T-cell (primary cell): ENCODE measurements around the gene GLIS2. TPM values are rescaled to one million over a fixed set of nuclear protein-coding genes. Genes with fewer than 3 reads are reported as not detected.

Experiments used
- ATAC-seq, 4 experiments: fragments of 200-7000 bp in 3 of 4; fragments of 150-1000 bp in 1 of 4; cut with Tn5 transposase; replicated peaks in 1 of 4; 1 replicate in 3 of 4; 2 replicates in 1 of 4; pipeline ENCODE4 v1.10.0; 2021; ENCODE audit warnings: moderate library complexity in 3 of 4, mild to moderate bottlenecking in 2 of 4, moderate number of reproducible peaks in 1 of 4
- CTCF ChIA-PET, 2 donors: fragments of 300-600 bp; sonication (Branson Sonifier 250); formaldehyde crosslinking; loops; one replicate each; lab custom pipeline; 2022; ENCODE audit warnings: antibody characterized with exemption in 2 of 2; lab: Charles Lee
- POLR2A ChIA-PET, 2 donors: fragments of 300-600 bp; sonication (Branson Sonifier 250); formaldehyde crosslinking; loops; one replicate each; lab custom pipeline; 2022; ENCODE audit warnings: antibody characterized with exemption in 2 of 2; lab: Charles Lee
- DNase-seq, 35 experiments: peaks; one replicate each; pipeline versions ENCODE4 v3.0.0 to v3.0.0-alpha.2; 2013 to 2023
- H3K27ac ChIP-seq: one replicate; pipeline ENCODE4 v1.5.1; 2013; ENCODE audit warnings: low read length
- H3K27me3 ChIP-seq, 2 experiments: replicated peaks in 1 of 2; 1 replicate in 1 of 2; 2 replicates in 1 of 2; pipeline versions ENCODE4 v1.6.1 to v1.7.0; 2013; ENCODE audit warnings: low read length in 1 of 2, mixed read lengths in 1 of 2; ENCODE audit not compliant: control insufficient read depth in 2 of 2, insufficient read depth in 2 of 2; ENCODE audit errors: extremely low read depth in 1 of 2
- H3K36me3 ChIP-seq, 2 donors: 1 replicate in 1 of 2; 2 replicates in 1 of 2; pipeline versions ENCODE4 v1.6.1 to v1.7.0; 2013; ENCODE audit warnings: low read length in 1 of 2; ENCODE audit not compliant: control insufficient read depth in 2 of 2, insufficient read depth in 1 of 2; ENCODE audit errors: extremely low read depth in 1 of 2
- H3K4me1 ChIP-seq, 2 experiments: 1 replicate in 1 of 2; 2 replicates in 1 of 2; pipeline versions ENCODE4 v1.6.1 to v1.7.0; 2013; ENCODE audit warnings: low read length in 2 of 2, mixed read lengths in 1 of 2; ENCODE audit not compliant: insufficient read depth in 2 of 2, control insufficient read depth in 1 of 2; ENCODE audit errors: extremely low read depth in 1 of 2
- H3K4me3 ChIP-seq, 2 donors: 1 replicate in 1 of 2; 2 replicates in 1 of 2; pipeline versions ENCODE4 v1.5.1 to v1.7.0; 2013; ENCODE audit warnings: mild to moderate bottlenecking in 2 of 2, low read length in 1 of 2, moderate library complexity in 1 of 2; ENCODE audit not compliant: control insufficient read depth in 1 of 2; ENCODE audit errors: extremely low read depth in 1 of 2
- H3K9me3 ChIP-seq: 2 replicates; pipeline ENCODE4 v1.7.0; 2013
- H3K27ac Mint-ChIP-seq, 2 donors: one replicate each; pipeline ENCODE4 v1.8.0; 2020 to 2021; ENCODE audit warnings: mild to moderate bottlenecking in 2 of 2, mixed read lengths in 2 of 2
- H3K27me3 Mint-ChIP-seq, 2 donors: one replicate each; pipeline ENCODE4 v1.8.0; 2021 to 2022; ENCODE audit warnings: mixed read lengths in 2 of 2
- H3K36me3 Mint-ChIP-seq: one replicate; pipeline ENCODE4 v1.8.0; 2021; ENCODE audit warnings: mixed read lengths
- H3K4me1 Mint-ChIP-seq, 3 donors: one replicate each; pipeline ENCODE4 v1.8.0; 2020 to 2022; ENCODE audit warnings: mixed read lengths in 3 of 3, mild to moderate bottlenecking in 1 of 3
- H3K4me3 Mint-ChIP-seq, 3 donors: one replicate each; pipeline ENCODE4 v1.8.0; 2020 to 2022; ENCODE audit warnings: mild to moderate bottlenecking in 3 of 3, mixed read lengths in 3 of 3, moderate library complexity in 3 of 3
- H3K9me3 Mint-ChIP-seq, 3 donors: one replicate each; pipeline ENCODE4 v1.8.0; 2020 to 2022; ENCODE audit warnings: mixed read lengths in 3 of 3
- WGBS: methylation state at CpG from one replicate; pipeline ENCODE4 v1.1.5; 2013; ENCODE audit warnings: missing lambda C conversion rate; ENCODE audit not compliant: insufficient coverage; 5-methylcytosine and 5-hydroxymethylcytosine counted together
- total RNA-seq, 35 experiments: library from RNA in 6 of 35; stranded (reverse) in 6 of 35; fragments of 120-200 nt in 1 of 35; gene quantifications; one replicate each; pipeline versions ENCODE4 v1.2.1 to v1.2.4 and lab custom pipeline; 2013 to 2026

GLIS2 gene
- total RNA-seq, 5 donors from 2014 or later (not counting 1 experiment from before 2014, with no cell fraction given) = 0.18 to 0.20 (median 0.19) TPM; not detected in 2

DNA sequence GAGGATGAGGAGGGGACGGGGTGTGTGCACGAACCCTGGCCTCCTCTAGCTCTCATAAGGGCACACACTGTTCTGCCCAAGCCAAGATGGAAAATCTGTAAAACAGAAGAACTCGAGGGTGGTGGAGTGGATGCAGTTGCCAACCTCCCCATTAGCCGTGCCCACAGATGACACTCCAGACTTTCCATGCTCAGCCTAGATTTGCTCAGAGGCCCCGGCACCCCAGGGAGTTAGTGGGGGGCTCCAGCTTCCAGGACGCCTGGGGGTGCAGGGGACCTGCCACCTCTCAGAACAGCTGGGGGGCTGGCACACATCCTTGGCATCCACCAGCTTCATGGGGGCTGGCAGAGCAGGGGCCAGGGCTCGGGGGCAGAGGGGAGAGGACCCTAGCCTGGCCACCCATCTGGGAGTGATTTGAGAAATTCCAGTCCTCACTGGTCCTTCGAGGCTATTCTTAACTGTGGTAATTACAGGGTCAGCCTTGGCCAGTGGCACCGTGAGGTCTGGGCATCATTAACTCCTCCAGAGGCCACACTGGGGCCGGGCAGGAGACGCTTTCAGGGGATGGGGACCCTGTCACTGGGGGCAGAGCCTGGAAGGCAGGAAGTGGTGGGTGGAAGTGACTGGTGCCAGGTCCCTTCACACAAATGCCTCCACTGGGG is 70.1 kb downstream of the GLIS2 start:
- peaks cover 0 to 6% of the 10 kb centered on the region in 2 experiments for H3K4me1 ChIP-seq
- WGBS = 93% methylated on average over 4 of the region's 11 CpGs
- CTCF ChIA-PET = interaction anchor here in 1 of 2 donors (0.6 kb wide), 1 partner anchor 20 kb away, joined by 3 read pairs; no protein-coding TSS in a partner anchor
- Mint-ChIP-seq H3K4me3 (no peak overlapping the region), H3K9me3 (no peaks in the 10 kb centered on the region), H3K36me3 (peaks cover 12% of the 10 kb centered on the region), H3K27me3 (no peaks in the 10 kb centered on the region), H3K4me1 (no peaks in the 10 kb centered on the region), H3K27ac (no peak overlapping the region)
- DNase-seq (peak in 1 of 35 experiments; percentile 16), ATAC-seq (no peak)
- H3K36me3 ChIP-seq = peaks cover 28 to 84% of the 10 kb centered on the region in 2 donors
- no peak overlapping the region for H3K4me3 ChIP-seq
- H3K27me3 ChIP-seq = no peaks in the 10 kb centered on the region
- no peaks in the 10 kb centered on the region for H3K9me3 ChIP-seq
- POLR2A ChIA-PET = interaction anchor here in 1 of 2 donors (0.6 to 1.1 kb wide), 2 partner anchors 9 to 66 kb away, joined by 3 to 12 read pairs; no protein-coding TSS in a partner anchor
- H3K27ac ChIP-seq = no peak overlapping the region

DNA sequence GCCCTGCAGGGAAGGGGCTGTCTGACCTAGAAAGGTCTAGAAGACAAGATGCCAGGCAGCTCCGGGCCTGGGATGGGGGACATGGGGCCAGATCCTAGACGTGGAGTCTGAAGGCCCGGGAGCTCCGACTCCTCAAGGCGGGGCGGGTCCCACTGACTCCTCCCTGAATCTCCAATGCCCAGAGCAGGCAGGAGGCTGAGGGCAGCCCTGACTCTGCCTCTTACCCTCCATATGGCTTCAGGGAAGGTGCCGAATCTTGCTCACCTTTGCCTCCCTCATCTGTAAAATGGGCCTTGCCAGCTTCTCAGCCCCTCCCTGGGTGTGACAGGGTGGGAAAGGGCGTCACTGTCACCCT is 70.6 kb downstream of the GLIS2 start:
- peaks cover 0 to 6% of the 10 kb centered on the region in 2 experiments for H3K4me1 ChIP-seq
- H3K9me3 ChIP-seq = no peaks in the 10 kb centered on the region
- no peaks in the 10 kb centered on the region for H3K27me3 ChIP-seq
- DNase-seq = no peak
- no peak overlapping the region for H3K4me3 ChIP-seq
- Mint-ChIP-seq H3K9me3 (no peaks in the 10 kb centered on the region), H3K4me1 (no peaks in the 10 kb centered on the region), H3K4me3 (no peak overlapping the region), H3K36me3 (peaks cover 12% of the 10 kb centered on the region), H3K27ac (no peak overlapping the region), H3K27me3 (no peaks in the 10 kb centered on the region)
- 92% methylated on average over 4 of the region's 8 CpGs for WGBS
- H3K36me3 ChIP-seq = peaks cover 24 to 84% of the 10 kb centered on the region in 2 donors
- CTCF ChIA-PET = no interaction called here
- no peak for ATAC-seq
- POLR2A ChIA-PET = interaction anchor here in 1 of 2 donors (0.6 to 1.1 kb wide), 2 partner anchors 9 to 67 kb away, joined by 3 to 12 read pairs; no protein-coding TSS in a partner anchor
- no peak overlapping the region for H3K27ac ChIP-seq

- Mint-ChIP-seq H3K9me3 (no peaks in the 10 kb centered on the region), H3K27me3 (no peaks in the 10 kb centered on the region), H3K36me3 (peaks cover 12% of the 10 kb centered on the region), H3K27ac (no peak overlapping the region), H3K4me3 (no peak overlapping the region), H3K4me1 (no peaks in the 10 kb centered on the region)
- WGBS = 96% methylated on average over 3 of the region's 10 CpGs
- Histone ChIP-seq H3K27ac (no peak overlapping the region), H3K4me3 (no peak overlapping the region), H3K36me3 (peaks cover 21 to 86% of the 10 kb centered on the region in 2 donors), H3K4me1 (peaks cover 0 to 12% of the 10 kb centered on the region in 2 experiments), H3K9me3 (no peaks in the 10 kb centered on the region), H3K27me3 (no peaks in the 10 kb centered on the region)
- DNase-seq = peak in 1 of 35 experiments; percentile 9
- no peak for ATAC-seq
- ChIA-PET CTCF (no interaction called here), POLR2A (interaction anchor here in 1 of 2 donors (1.1 kb wide), 1 partner anchor 8 kb away, joined by 3 read pairs; no protein-coding TSS in a partner anchor)
These were observed 71.2 kb downstream of the GLIS2 start for GRCh38 chr16:4386951-4387565.

DNA sequence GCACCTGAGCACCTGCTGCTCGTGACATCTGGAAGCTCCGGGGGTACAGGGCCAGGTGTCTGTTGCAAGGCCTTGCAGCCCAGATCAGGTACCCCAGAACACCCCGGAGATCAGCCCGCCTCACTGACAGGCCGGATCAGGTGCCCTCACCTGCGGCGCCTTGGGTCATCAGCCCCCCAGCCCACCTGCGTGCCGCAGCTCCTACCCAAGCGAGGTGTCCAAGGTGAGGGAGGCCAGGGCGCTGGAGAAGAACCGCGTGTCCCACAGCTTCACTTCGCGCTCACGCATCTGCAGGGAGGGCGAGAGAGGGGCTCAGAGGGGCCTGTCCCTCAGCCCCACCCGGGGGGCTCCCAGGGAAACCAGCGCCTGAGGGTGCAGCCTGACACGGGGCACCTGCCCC is 71.9 kb downstream of the GLIS2 start:
- Histone ChIP-seq H3K36me3 (peaks cover 15 to 91% of the 10 kb centered on the region in 2 donors), H3K4me1 (peaks cover 0 to 19% of the 10 kb centered on the region in 2 experiments), H3K27me3 (no peaks in the 10 kb centered on the region), H3K9me3 (no peaks in the 10 kb centered on the region), H3K27ac (no peak overlapping the region), H3K4me3 (no peak overlapping the region)
- DNase-seq (no peak), ATAC-seq (no peak)
- no peaks in the 10 kb centered on the region for H3K4me1 Mint-ChIP-seq
- H3K9me3 Mint-ChIP-seq = no peaks in the 10 kb centered on the region
- H3K36me3 Mint-ChIP-seq = peaks cover 15% of the 10 kb centered on the region
- over 99% methylated on average over 19 of the region's 20 CpGs for WGBS
- no peaks in the 10 kb centered on the region for H3K27me3 Mint-ChIP-seq
- CTCF ChIA-PET = no interaction called here
- no peak overlapping the region for H3K27ac Mint-ChIP-seq
- POLR2A ChIA-PET = no interaction called here
- no peak overlapping the region for H3K4me3 Mint-ChIP-seq

- peaks cover 10% of the 10 kb centered on the region for H3K36me3 Mint-ChIP-seq
- H3K4me1 Mint-ChIP-seq = no peaks in the 10 kb centered on the region
- no peak overlapping the region for H3K4me3 Mint-ChIP-seq
- WGBS = 94% methylated on average over 17 of the region's 19 CpGs
- H3K27me3 Mint-ChIP-seq = no peaks in the 10 kb centered on the region
- no peak overlapping the region for H3K27ac Mint-ChIP-seq
- ChIA-PET POLR2A (interaction anchor here (0.5 to 0.9 kb wide), 2 partner anchors 11 to 20 kb away, joined by 6 to 8 read pairs; no protein-coding TSS in a partner anchor), CTCF (interaction anchor here in 1 of 2 donors (1.4 kb wide), 1 partner anchor 10 kb away, joined by 3 read pairs; no protein-coding TSS in a partner anchor)
- ATAC-seq = no peak
- H3K4me3 ChIP-seq = no peak overlapping the region
- peaks cover 9 to 94% of the 10 kb centered on the region in 2 donors for H3K36me3 ChIP-seq
- peaks cover 0 to 22% of the 10 kb centered on the region in 2 experiments for H3K4me1 ChIP-seq
- H3K27ac ChIP-seq = no peak overlapping the region
- no peak for DNase-seq
- H3K9me3 ChIP-seq = no peaks in the 10 kb centered on the region
- no peaks in the 10 kb centered on the region for H3K9me3 Mint-ChIP-seq
- no peaks in the 10 kb centered on the region for H3K27me3 ChIP-seq
These were observed 72.6 kb downstream of the GLIS2 start for GRCh38 chr16:4388271-4389021.
